Choroid plexus epithelial cell (primary cell): ENCODE data around the gene SLC27A1.
"Not testable (repeated sequence)": the region's sequence is repeated elsewhere in the genome, so short reads cannot be mapped to it uniquely, and the experiment has no call there.

Source experiments
- DNase-seq: peaks from one replicate; pipeline ENCODE4 v3.0.0-alpha.2; 2010; ENCODE audit warnings: low read depth
- H3K4me3 ChIP-seq: 2 replicates; pipeline ENCODE4 v1.5.1; 2011; ENCODE audit warnings: low read depth, mild to moderate bottlenecking, control low read depth, low read length, moderate library complexity
- TF ChIP-seq, protein P1 (sequence below): conservative IDR thresholded peaks from 2 replicates; pipeline ENCODE4 v1.5.1; 2011; ENCODE audit warnings: low read depth, mild to moderate bottlenecking, control low read depth, inconsistent platforms, low read length, moderate library complexity

SLC27A1 gene

DNA sequence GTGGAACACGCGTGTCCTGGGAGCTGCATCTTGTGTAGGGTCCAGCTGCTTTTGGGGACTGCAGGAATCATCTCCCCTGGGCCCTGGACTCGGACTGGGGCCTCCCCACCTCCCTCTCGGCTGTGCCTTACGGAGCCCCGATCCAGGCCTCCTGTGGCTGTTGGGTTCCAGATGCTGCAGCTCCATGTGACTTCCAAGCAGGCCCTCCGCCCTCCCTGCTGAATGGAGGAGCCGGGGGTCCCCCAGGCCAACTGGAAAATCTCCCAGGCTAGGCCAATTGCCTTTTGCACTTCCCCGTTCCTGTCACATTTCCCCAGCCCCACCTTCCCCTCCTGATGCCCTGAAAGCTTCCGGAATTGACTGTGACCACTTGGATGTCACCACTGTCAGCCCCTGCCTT lies 34.9 kb downstream of the SLC27A1 start:
- TF ChIP-seq, protein P1, sequence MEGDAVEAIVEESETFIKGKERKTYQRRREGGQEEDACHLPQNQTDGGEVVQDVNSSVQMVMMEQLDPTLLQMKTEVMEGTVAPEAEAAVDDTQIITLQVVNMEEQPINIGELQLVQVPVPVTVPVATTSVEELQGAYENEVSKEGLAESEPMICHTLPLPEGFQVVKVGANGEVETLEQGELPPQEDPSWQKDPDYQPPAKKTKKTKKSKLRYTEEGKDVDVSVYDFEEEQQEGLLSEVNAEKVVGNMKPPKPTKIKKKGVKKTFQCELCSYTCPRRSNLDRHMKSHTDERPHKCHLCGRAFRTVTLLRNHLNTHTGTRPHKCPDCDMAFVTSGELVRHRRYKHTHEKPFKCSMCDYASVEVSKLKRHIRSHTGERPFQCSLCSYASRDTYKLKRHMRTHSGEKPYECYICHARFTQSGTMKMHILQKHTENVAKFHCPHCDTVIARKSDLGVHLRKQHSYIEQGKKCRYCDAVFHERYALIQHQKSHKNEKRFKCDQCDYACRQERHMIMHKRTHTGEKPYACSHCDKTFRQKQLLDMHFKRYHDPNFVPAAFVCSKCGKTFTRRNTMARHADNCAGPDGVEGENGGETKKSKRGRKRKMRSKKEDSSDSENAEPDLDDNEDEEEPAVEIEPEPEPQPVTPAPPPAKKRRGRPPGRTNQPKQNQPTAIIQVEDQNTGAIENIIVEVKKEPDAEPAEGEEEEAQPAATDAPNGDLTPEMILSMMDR, result no peak
- no peak for DNase-seq
- no peak overlapping the region for H3K4me3 ChIP-seq

DNA sequence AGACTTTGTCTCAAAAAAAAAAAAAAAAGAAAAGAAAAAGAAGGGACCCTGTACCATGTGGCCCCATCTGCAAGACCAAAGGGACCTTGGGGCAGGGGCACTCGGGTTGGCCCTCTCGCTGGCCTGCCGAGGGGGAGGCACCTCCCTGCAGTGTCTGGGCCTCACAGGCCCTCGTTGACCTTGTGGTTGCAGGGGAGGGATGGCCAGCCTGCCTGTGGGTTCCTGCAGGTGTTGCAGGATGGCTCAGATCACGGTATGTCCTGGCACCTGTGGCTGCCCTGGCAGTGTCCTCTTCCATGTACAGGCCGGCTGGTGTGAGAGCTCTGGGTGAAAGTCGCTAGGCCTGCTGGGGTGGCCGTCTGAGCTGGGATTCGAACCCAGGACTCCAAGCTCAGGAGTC lies 36.4 kb downstream of the SLC27A1 start:
- no peak for DNase-seq

DNA sequence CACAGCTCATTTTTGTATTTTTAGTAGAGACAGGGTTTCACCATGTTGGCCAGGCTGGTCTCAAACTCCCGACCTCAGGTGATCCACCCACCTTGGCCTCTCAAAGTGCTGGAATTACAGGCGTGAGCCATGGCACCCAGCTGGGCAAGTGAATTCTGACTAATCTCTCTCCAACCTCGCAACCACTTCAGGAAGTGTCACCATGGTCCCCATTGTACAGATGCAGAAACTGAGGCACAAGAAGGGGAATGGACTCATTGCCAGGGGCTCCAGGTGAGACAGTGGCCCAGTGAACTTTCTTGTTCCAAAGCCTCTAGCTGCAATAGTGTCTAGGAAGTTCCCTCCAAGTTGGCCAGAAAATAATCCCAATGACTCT lies 38.2 kb downstream of the SLC27A1 start:
- not testable (repeated sequence) for H3K4me3 ChIP-seq

More for the DNA sequence above, 36.4 kb downstream of the SLC27A1 start:
- H3K4me3 ChIP-seq, result no peak overlapping the region
- TF ChIP-seq, protein P1, result no peak

GRCh38 chr19:17510220-17510993 lies 40.1 kb downstream of the SLC27A1 start:
- peak overlapping the region; percentile 95 for H3K4me3 ChIP-seq
- TF ChIP-seq, protein P1, result no peak
- no peak for DNase-seq

More for the DNA sequence above, 38.2 kb downstream of the SLC27A1 start:
- not testable (repeated sequence) for DNase-seq

DNA sequence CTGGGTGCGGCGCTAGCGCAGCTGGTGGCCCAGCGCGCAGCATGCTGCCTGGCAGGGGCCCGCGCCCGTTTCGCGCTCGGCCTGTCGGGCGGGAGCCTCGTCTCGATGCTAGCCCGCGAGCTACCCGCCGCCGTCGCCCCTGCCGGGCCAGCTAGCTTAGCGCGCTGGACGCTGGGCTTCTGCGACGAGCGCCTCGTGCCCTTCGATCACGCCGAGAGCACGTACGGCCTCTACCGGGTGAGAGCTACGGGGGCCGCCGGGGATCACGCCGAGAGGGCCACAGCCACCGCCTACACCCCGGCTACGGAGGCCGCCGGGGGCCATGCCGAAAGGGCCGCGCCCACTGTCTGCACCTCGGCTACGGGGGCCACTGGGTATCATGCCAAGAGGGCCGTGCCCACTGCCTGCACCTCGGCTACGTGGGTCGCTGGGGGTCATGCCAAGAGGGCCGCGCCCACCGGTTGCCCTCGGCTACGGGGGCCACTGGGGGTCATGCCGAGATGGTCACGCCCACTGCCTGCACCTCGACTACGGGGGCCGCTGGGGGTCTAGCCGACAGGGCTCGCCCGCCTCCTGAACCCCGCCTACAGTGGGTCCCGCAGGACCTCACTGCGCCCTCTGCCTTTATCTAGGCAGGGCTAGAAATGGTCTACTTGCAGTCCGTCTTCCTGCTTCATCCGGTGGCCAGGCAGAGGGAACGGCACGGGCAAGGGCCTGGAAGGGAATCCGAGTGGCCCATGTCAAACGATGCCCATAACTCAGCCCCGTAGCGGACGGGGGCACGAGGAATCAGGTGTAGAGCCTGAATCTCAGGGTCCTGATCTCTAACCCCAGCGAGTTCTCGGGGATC lies 41.6 kb downstream of the SLC27A1 start:
- peak; percentile 89 for DNase-seq
- peak overlapping the region; percentile 95 for H3K4me3 ChIP-seq
- TF ChIP-seq, protein P1, result peak; percentile 33

GRCh38 chr19:17512574-17512939 lies 42.2 kb downstream of the SLC27A1 start:
- DNase-seq, result no peak
- TF ChIP-seq, protein P1, result no peak
- H3K4me3 ChIP-seq, result peak overlapping the region; percentile 95

DNA sequence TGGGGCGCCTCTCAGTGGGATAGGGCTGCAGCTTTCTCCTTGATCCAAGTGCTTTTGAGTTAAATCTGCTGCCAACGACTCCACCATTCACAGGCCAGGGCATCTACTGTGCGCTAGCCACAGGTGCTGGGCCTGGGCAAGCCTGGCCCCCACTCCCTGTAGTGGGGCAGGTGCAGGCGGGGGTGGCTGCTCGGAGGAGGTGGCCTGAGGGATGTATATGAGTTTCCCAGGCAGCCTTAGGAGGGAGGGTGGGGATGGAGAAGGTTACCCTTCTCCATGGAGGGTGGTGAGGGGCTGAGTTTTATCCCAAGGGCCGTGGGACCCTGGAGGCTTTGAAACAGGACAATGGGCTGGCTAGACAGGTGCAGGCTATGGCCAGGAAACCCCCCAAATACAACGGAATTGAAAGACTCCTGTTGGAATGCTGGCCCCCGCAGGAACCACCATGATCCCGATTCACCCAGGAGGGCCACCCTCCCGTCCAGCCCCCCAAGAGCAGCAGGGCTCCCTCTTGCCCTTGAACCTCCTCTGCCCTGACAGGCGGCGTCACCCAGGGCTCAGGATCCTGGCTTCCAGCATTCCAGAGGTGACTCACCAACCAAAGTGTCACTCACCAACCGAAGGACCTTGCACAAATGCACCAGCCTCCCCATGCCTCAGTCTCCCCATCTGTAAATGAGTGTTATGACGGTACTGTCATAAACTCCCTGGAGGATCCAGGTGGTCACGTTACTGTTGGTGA lies 45.3 kb downstream of the SLC27A1 start:
- TF ChIP-seq, protein P1, result no peak
- no peak overlapping the region for H3K4me3 ChIP-seq
- DNase-seq, result no peak
